ENCODE data around the gene NPPA.

Gene NPPA

GRCh38 chr1:11797525-11798216 lies 49.9 kb downstream of the NPPA start:
- no peak overlapping the region for H3K27ac Mint-ChIP-seq
- H3K27me3 Mint-ChIP-seq, result no peaks in the 10 kb centered on the region
- peaks cover 10% of the 10 kb centered on the region for H3K4me1 Mint-ChIP-seq
- no peak for ATAC-seq
- DNase-seq, result no peak
- H3K9me3 Mint-ChIP-seq, result no peaks in the 10 kb centered on the region
- H3K4me3 Mint-ChIP-seq, result no peak overlapping the region

GRCh38 chr1:11796036-11796828 lies 51.4 kb downstream of the NPPA start:
- Mint-ChIP-seq H3K4me1 (no peaks in the 10 kb centered on the region), H3K27ac (peak overlapping the region in 1 of 2 donors; percentile 92), H3K27me3 (no peaks in the 10 kb centered on the region), H3K9me3 (no peaks in the 10 kb centered on the region), H3K4me3 (no peak overlapping the region)
- DNase-seq (no peak), ATAC-seq (no peak)
